ENCODE results near the gene TCHHL1.

The TCHHL1 gene

DNA sequence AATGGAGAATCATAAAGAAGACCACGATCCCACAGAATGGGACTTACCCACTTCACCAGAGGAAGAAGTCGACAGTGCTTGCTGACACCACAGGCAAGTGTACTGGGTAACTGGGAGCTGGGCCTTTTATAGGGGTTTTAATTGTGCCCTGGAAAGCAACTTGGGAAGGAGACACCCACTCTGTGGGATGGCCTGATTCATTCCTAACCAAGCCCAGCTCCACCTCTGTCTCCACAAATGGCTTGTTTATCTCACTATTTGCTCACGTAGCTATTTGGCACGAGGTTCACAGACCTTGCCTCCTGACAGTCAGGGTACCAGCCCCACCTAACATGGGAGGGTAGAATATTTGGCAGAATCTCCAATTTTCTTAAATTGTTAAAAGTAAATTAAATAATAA, 26.5 kb upstream of the TCHHL1 start, which contains the start of gene TCHH:
Gene TCHH (minus strand): TSS at position 101 of the 400 bp plus-strand sequence. CDS start 1,364 bp downstream, outside the sequence.
- no peak for DNase-seq (ENCODE audit: low read depth)
- no peak for TF ChIP-seq CTCF (conservative IDR thresholded peaks at IDR 0.05; ENCODE audit: control insufficient read depth, insufficient read depth, low read depth, low read length)
- no peak within 1 kb of the TSS for H3K4me3 ChIP-seq (ENCODE audit: control insufficient read depth, low read depth, low read length)

DNA sequence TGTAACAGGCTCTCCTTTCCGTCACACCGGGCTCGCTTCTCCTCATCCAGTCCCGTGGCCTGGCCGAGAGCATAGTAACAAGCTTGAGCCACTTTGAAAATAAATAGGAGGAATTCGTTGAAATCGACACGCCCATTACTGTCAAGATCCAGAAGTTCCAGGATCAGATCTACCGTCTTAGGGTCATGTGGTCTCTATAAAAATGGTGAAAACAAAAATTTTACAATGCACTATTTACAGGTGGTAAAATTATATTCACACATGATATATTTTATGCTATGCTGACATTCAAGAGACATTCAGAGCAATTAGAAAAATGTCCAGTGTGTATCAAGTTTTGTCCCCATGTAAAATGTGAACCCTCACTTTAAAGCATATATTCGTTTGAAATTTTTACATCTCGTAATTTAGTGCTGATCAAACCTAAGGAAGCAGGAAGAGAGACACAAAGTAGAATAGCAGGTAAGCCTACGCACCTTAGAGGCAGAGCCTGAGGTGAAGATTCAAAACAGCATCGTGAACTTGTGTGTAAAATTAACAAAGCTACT, 24.1 kb upstream of the TCHHL1 start:
- H3K4me3 ChIP-seq (ENCODE audit: control insufficient read depth, low read depth, low read length) = no peak overlapping the region
- no peak for DNase-seq (ENCODE audit: low read depth)
- TF ChIP-seq CTCF (conservative IDR thresholded peaks at IDR 0.05; ENCODE audit: control insufficient read depth, insufficient read depth, low read depth, low read length) = no peak

GRCh38 chr1:152112101-152112884, 23.4 kb upstream of the TCHHL1 start:
- H3K4me3 ChIP-seq (ENCODE audit: control insufficient read depth, low read depth, low read length) = peak overlapping the region; percentile 19
- DNase-seq (ENCODE audit: low read depth) = peak; percentile 17
- no peak for TF ChIP-seq CTCF (conservative IDR thresholded peaks at IDR 0.05; ENCODE audit: control insufficient read depth, insufficient read depth, low read depth, low read length)

DNA sequence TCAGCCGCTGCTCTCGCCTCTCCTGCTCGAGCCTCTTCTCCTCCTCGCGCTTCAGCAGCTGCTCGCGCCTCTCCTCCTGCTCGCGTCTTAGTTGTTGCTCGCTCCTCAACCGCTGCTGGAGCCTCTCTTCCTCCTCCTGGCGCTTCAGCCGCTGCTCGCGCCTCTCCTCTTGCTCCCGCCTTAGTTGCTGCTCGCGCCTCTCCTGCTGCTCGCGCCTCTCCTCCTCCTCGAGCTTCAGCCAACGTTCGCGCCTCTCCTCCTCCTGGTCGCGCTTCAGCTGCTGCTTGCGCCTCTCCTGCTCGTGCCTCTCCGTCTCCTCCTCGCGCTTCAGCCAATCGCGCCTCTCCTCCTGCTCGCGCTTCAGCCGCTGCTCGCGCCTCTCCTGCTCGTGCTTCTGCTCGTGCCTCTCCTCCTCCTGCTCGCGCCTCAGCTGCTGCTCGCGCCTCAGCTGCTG, 22.7 kb upstream of the TCHHL1 start:
- H3K4me3 ChIP-seq (ENCODE audit: control insufficient read depth, low read depth, low read length) = peak overlapping the region; percentile 4
- peak; percentile 34 for DNase-seq (ENCODE audit: low read depth)
- no peak for TF ChIP-seq CTCF (conservative IDR thresholded peaks at IDR 0.05; ENCODE audit: control insufficient read depth, insufficient read depth, low read depth, low read length)

- peak overlapping the region; percentile 34 for H3K4me3 ChIP-seq (ENCODE audit: control insufficient read depth, low read depth, low read length)
- no peak for TF ChIP-seq CTCF (conservative IDR thresholded peaks at IDR 0.05; ENCODE audit: control insufficient read depth, insufficient read depth, low read depth, low read length)
- peak; percentile 48 for DNase-seq (ENCODE audit: low read depth)
Observed at GRCh38 chr1:152110860-152111514, 22.1 kb upstream of the TCHHL1 start.

GRCh38 chr1:152110365-152110859, 21.5 kb upstream of the TCHHL1 start:
- peak overlapping the region; percentile 34 for H3K4me3 ChIP-seq (ENCODE audit: control insufficient read depth, low read depth, low read length)
- peak; percentile 46 for DNase-seq (ENCODE audit: low read depth)
- no peak for TF ChIP-seq CTCF (conservative IDR thresholded peaks at IDR 0.05; ENCODE audit: control insufficient read depth, insufficient read depth, low read depth, low read length)

Measured in fibroblast of mammary gland (primary cell).